D341Med (cell line): ENCODE measurements around the gene ST6GALNAC6.
"Not testable (repeated sequence)": the region's sequence is repeated elsewhere in the genome, so short reads cannot be mapped to it uniquely, and the experiment has no call there.

ENCODE experiments used
- DNase-seq: peaks from one replicate; pipeline ENCODE4 v3.0.0; 2012; ENCODE audit warnings: low spot score

The ST6GALNAC6 gene

GRCh38 chr9:127893392-127893791, 6.0 kb downstream of the ST6GALNAC6 start:
- DNase-seq: no peak

GRCh38 chr9:127892831-127893230, 6.6 kb downstream of the ST6GALNAC6 start:
- no peak for DNase-seq

- DNase-seq: no peak
Observed at GRCh38 chr9:127890053-127890452, 9.3 kb downstream of the ST6GALNAC6 start.

- no peak for DNase-seq
Observed at GRCh38 chr9:127887792-127888191, 11.6 kb downstream of the ST6GALNAC6 start.

- DNase-seq: no peak
Observed at GRCh38 chr9:127886401-127886972, 12.9 kb downstream of the ST6GALNAC6 start.

GRCh38 chr9:127885508-127886281, 13.7 kb downstream of the ST6GALNAC6 start:
- no peak for DNase-seq

GRCh38 chr9:127884976-127885490, 14.4 kb downstream of the ST6GALNAC6 start:
- DNase-seq: no peak

GRCh38 chr9:127884427-127884911, 14.9 kb downstream of the ST6GALNAC6 start:
- peak; percentile 72 for DNase-seq

GRCh38 chr9:127883959-127884358, 15.4 kb downstream of the ST6GALNAC6 start:
- DNase-seq: no peak

GRCh38 chr9:127881715-127882114, 17.7 kb downstream of the ST6GALNAC6 start:
- DNase-seq: not testable (repeated sequence)

- DNase-seq: no peak
Observed at GRCh38 chr9:127880143-127880542, 19.3 kb downstream of the ST6GALNAC6 start.

GRCh38 chr9:127878652-127879390, 20.6 kb downstream of the ST6GALNAC6 start:
- no peak for DNase-seq

- no peak for DNase-seq
Observed at GRCh38 chr9:127878001-127878651, 21.3 kb downstream of the ST6GALNAC6 start.

- DNase-seq: peak; percentile 89
Observed at GRCh38 chr9:127877566-127877998, 21.8 kb downstream of the ST6GALNAC6 start, which contains the start of gene AK1. Gene AK1, minus strand, starts transcription at chr9:127877675. Its CDS starts 3,058 bp downstream, at chr9:127874617.

- no peak for DNase-seq
Observed at GRCh38 chr9:127876764-127877562, 22.4 kb downstream of the ST6GALNAC6 start.

GRCh38 chr9:127876026-127876763, 23.2 kb downstream of the ST6GALNAC6 start:
- DNase-seq: no peak

- no peak for DNase-seq
Observed at GRCh38 chr9:127875306-127875966, 24.0 kb downstream of the ST6GALNAC6 start.

GRCh38 chr9:127874301-127875221, 24.8 kb downstream of the ST6GALNAC6 start:
- no peak for DNase-seq

- DNase-seq: no peak
Observed at GRCh38 chr9:127873886-127874285, 25.5 kb downstream of the ST6GALNAC6 start.
